GM21619 (cell line): ENCODE results near the gene LCN12.

ENCODE experiments used
- ATAC-seq: cut with Tn5 transposase; IDR thresholded peaks from one replicate; pipeline ENCODE4 v1.9.1; 2021; ENCODE audit not compliant: unreplicated experiment

The LCN12 gene

DNA sequence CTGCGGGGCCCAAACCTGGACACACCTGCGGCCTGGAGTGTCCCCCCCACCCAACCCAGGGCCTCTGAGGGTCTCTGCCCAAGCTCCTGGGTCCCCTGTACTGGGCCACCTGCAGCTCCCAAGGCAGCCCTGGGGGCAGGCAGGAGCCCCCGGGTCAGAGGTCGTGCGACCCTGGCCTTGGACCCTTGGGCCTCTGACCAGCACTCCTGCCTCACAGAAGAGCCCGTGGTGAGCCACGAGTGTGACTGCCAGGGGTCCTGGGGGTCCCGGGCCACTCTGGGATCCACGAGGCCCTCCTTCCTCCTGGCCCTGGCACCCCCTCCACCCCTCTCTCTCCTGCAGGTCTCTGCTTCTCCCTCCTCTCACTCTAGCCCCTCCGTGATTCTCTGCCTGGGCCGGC lies 20.3 kb downstream of the LCN12 start:
- no peak for ATAC-seq

DNA sequence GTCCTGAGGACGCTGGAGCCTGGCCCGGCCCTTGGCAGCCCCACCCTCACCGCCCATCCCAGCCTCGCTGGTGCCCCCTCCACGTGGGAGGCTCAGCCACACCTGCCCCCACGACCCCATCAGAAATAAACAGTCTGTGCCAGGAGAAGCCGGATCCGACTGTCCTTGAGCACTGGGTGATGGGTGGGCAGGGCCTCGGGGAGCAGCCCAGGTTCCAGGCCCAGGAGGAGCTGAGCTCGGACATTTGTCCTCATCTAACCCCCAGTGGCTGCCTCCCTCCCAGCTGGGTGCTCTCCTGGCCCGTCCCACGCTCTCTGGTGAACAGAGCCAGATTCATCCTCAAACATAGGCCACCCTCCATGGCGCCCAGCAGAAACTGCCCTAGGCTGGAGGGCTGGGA lies 20.7 kb downstream of the LCN12 start:
- ATAC-seq: no peak

DNA sequence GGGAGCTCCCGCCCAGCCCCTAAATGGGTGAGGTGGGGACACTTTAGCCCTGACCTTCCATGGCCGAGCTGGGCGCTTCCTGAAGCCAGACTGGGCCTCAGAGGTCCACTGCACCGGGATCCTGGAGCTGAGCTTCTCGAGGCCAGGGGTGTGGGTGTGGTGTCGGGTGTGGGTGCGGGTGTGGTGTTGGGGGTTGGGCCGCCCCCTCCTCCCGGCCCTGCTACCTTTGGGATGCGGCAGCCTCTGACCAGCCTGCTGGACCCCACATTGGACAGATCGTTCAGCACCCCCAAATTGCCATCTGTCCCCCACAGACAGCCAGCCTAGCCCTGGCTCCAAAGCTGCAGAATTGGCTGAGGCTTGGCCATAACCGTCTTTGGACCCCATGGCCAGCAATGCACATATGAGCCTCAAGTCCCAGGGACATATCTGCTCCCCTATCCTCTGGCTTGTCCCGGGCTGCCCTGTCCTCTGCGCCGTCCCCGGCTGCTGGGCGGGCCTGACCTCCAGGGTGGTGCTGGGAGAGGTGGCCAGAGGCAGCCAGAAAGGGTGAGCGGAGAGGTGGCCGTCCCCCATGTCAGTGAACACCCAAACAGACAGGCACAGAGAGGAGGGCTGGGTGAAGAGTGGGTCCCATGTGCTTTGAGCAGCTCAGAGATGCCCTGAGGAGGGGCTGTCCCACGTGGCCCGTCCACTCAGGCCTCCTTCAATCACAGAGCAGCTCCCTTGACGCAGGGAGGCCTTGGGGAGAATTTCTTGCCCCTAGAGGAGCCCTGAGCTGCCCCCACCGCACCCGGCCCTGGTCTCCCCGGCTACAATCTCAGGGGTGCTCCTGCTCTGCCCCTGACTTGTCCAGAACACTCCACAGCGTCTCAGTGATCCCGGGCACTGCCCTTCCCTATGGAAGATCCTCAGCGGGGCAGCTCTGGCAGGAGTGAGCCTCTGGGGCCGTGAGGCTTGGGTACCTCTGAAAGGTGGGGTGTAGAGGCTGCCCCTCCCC lies 21.8 kb downstream of the LCN12 start:
- no peak for ATAC-seq

DNA sequence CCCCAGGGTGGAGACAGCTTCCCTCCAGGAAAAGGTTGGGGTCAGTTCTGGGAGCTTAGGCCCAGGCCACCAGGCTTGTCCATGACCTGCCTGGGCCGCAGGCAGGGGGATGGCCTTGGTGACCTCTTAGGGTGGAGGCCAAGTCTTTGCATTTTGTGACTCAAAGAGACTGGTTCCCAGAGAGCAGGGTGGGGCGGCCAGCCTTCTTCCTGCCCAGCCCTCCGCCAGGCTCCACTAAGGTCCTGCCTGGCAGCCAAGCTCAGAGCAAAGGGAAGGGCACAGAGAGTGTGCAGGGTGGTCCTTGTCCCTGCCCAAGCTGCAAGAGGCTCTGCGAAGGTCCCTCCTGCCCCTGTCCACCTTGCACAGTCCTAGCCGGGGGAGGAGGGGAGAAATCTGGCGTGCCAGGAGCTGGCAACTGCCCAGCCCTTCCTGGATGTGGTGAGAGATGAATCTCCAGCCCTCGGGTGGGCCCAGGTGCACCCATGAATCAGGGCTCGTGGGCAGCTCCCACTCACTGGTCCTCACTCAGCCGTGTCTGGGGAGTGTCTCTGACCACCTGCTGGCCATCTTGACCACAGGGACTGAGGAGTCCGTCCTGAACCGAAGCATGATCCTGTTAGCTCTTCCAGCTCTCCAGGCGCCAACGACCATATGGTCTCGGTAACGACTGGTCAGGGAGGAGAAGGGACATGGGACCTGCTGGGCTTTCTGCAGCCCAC lies 22.9 kb downstream of the LCN12 start:
- ATAC-seq: no peak

DNA sequence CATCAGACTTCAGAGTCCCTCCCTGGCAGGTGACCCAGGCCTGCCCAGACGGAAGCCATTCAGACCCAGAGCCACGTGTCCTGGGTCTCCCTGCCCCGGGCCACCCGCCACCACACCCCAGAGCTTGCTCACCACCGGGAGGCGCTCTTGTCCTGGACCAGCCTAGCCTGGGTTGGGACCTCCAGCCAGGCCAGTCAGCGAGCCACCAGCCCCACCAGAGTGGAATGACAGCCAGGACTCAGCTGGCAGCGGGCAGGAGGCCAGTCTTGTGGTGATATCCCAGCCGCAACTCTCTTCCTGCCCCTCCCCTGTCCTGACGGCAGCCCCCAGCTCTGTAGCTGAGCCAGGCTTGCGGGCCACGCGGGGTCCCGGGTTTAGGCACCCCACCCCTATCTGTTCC lies 23.6 kb downstream of the LCN12 start:
- ATAC-seq: no peak

DNA sequence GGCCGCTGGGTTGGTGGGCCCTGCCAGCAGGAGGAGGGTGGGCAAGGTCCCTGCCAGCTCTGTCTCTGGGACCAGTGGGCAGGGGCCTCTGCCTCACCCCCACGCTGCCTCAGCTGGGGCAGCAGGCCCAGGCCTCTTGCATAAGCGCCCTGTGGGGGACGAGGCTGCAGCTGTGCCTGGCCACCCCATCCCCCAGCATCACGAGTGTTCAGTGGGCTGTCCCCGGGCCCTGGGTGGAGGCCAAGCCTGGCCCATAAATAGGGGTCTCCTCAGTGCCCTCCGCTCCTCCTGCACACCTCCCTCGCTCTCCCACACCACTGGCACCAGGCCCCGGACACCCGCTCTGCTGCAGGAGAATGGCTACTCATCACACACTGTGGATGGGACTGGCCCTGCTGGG lies 25.1 kb downstream of the LCN12 start, which contains the start of gene PTGDS:
Gene PTGDS (plus strand): TSS at position 282 of the 400 bp plus-strand sequence. CDS start 75 bp downstream, at position 357.
- no peak for ATAC-seq

DNA sequence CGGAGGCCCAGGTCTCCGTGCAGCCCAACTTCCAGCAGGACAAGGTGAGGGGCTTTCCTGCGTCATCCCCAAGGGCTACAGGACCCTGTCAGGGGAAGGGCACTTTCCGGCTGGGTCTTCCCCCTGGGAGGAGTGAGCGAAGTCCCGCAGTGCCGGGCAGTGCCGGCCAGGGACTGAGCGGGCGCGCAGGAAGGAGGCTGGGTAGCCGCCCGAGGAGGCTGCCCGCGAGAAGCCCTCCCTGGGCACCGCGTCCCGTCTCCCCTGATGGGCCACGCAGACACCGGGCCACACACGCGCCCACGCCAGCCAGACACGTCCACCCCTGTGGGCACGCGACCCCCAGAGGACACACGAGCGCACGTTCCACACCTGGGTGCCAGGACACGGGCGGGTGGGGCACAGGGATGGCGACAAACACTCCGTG lies 25.6 kb downstream of the LCN12 start:
- ATAC-seq: no peak

DNA sequence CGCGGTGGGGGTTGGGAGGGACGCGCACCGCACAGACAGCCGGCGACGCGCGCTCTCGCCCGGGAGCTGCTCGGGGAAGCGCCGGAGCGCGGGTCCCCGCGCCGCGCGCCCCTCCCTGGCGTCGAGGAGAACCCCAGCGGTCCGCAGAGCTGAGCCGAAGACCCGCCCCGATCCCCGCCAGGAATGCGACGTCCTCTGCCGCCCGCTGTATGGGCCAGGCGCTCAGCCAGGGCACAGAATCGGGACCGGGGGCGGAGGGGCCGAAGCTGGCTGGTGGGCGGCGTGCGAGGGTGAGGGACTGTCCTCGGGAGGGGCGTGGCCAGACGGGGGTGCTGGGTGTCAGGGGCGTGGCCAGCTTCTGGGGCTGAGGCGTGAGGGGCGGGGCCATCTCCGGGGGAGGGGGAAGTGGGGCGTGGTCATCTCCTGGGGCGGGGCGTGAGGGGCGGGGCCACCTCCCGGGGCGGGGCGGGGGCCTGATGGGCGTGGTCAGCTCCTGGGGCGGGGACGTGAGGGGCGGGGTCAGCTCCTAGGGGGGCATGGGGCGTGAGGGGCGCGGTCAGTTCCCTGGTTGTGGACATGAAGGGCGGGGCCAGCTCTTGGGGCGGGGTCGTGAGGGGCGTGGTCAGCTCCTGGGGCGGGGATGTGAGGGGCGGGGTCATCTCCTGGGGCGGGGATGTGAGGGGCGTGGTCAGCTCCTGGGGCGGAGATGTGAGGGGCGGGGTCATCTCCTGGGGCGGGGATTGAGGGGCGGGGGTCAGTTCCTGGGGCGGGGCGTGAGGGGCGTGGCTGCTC lies 26.2 kb downstream of the LCN12 start:
- no peak for ATAC-seq

DNA sequence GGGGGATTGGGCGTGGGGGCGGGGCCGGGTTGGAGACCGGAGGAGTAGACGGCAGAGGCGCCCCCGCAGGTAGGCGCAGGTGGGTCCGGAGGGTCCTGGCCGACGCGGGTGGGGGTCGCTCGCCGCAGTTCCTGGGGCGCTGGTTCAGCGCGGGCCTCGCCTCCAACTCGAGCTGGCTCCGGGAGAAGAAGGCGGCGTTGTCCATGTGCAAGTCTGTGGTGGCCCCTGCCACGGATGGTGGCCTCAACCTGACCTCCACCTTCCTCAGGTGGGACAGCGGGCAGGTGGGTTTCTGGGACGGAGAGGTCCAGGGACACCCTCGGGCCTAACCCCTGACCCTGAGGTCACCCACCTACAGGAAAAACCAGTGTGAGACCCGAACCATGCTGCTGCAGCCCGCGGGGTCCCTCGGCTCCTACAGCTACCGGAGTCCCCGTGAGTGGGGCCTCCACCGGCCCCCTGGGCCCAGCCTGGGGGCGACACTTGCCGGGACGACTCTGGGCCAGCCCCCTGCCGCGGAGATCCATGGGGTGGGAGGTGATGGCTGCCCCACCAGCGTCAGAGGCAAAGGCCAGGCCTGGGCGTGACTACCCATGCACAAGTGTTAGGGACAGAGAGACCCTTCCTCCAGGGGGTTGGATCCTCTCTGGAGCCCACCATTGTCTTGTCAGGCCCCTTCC lies 26.9 kb downstream of the LCN12 start:
- ATAC-seq: no peak

DNA sequence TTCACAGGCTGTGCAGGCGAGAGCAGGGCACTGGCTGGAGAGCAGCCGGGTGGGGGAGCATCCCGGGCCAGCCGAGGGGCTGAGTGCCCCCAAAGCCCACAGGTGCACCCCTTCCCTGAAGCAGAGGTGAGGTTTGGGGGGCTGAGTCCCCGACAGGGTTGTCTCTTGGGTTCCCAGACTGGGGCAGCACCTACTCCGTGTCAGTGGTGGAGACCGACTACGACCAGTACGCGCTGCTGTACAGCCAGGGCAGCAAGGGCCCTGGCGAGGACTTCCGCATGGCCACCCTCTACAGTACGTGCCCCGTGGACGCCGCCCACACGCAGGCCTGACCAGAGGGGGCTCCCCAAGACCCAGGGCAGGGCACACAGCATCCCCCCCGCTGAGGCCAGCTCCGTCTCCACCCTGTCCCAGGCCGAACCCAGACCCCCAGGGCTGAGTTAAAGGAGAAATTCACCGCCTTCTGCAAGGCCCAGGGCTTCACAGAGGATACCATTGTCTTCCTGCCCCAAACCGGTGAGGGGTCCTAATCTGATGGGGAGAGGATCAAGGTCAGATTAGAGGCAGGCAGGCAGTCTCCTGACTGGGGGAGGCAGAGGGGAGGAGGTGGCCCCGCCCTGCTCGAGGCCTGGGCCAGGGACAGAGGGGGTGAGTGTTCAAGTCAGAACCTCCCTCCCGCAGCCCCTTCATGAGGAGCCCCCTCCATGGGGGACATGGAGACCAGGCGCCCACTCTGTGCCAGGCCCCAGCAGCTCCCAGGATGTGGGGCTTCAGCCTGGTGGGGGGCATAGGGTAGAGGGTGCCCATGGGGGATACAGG lies 27.9 kb downstream of the LCN12 start:
- ATAC-seq: no peak

DNA sequence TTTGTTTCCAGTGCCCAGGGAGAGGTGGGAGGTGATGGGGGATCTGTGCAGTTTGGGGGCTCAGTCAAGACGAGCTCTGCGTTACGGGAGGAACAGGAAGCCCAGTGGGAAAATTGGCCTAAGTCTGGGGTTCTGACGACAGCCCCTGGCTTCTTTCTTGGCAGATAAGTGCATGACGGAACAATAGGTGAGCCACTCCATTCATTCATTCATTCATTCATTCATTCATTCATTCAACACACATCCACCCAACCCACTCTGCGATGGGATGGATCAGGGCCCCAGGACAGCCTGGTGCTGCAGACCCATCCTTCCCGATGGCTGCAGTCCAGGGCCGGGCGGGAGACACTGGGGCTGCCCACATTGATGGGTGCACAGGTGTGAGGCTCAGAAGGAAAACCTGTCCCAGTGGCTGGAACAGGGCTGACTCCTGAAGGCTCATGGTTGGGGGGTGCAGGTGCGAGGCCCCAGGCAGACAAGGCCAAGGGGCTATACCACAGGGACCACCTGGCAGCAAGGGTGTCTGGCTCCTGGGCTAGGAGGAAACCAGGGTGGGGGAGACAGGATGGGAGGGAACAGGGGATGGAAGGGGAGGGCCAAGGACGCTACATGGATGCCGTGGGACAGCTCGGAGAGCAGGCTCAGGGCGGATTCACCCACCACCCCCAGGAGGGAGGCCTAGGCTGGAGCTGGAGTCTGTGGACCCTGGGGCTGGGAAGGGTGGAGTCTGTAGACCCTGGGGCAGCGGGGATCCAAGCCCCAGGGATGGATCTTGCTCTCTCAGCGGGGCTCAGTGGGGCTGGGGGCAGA lies 28.8 kb downstream of the LCN12 start:
- no peak for ATAC-seq

DNA sequence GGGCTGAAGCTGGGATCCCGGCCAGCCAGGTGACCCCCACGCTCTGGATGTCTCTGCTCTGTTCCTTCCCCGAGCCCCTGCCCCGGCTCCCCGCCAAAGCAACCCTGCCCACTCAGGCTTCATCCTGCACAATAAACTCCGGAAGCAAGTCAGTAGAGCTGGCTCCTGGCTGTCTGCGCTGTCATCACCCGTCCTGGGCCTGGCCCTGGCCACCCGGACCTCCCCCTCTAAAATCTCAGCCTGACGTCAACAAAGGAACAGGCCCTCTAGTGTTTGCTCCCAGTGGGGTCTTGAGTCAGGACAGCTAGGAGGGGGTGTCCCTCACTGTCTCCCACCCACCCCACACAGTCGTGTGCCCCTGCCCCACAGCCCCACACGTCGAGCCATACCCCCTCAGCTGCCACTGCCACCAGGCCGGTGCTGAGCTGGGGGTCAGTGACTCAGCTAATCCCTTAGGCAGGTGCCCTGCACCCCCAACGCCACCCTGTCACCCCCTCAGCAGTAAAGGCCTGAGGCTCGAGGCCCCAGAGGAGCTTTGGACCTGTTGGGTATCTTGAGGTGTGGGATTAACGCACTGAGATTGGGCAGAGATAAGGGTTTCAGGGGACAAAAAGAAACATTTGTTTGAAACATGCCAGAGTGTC lies 29.6 kb downstream of the LCN12 start:
- no peak for ATAC-seq

DNA sequence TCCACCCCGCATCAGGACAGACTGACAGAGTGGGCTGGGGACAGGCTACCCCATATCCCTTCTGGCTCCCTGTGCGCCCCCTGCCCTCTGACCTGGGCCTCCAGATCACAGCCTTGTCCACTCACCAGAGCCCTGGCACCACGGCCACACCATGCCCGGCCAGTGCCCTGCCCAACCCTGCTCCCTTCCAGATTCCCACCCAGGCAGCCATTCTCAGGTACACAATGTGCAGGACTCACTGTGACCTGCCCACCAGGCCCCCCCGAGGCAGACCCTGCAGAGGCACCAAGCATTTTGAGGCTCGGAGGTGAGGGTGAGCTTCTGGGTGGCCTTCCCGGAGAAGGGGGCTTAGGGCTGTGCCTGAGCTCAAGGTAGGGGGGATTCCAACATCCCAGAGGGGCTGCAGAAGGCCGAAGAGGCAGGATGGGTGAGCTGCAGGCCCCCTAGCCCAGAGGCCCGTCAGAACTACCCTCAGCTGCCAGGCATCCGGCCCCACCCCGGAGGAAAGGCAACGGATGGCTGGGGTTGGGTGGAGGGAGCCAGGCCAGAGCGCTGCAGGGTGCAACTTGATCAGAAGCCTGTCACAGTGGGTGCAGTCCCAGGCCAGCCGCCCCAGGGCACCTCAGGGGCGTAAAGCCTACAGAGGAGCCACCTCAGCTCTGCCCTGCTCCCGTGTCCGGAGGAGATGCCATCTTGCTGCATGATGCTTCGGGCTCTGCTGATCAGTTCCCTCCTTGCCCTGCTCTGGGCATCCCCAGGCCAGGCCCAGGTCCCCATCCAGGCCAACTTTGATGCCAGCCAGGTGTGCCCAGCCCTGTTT lies 30.4 kb downstream of the LCN12 start, which contains the start of gene LCNL1:
Gene LCNL1 (plus strand): TSS at position 762 of the 820 bp plus-strand sequence. CDS start 594 bp downstream, outside the sequence.
- no peak for ATAC-seq

DNA sequence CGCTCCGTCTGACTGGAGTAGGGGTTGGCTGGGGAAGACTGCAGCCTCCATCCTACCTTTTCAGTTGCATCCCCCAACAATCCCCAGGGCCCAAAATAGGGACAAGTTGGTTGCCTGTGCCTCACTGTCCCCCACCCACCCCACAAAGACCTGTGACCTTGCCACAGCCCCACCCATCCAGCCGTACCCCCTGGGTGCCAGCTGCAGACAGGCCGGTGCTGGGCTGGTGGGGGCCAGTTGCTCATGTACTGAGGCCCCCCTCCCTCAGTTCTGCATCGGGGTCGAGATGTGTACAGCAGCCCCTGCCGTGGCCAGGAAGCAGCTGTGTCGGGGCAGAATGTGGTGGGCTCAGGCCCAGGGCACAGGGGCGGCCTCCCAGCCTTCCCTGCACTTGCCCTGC lies 31.1 kb downstream of the LCN12 start:
- ATAC-seq: no peak

DNA sequence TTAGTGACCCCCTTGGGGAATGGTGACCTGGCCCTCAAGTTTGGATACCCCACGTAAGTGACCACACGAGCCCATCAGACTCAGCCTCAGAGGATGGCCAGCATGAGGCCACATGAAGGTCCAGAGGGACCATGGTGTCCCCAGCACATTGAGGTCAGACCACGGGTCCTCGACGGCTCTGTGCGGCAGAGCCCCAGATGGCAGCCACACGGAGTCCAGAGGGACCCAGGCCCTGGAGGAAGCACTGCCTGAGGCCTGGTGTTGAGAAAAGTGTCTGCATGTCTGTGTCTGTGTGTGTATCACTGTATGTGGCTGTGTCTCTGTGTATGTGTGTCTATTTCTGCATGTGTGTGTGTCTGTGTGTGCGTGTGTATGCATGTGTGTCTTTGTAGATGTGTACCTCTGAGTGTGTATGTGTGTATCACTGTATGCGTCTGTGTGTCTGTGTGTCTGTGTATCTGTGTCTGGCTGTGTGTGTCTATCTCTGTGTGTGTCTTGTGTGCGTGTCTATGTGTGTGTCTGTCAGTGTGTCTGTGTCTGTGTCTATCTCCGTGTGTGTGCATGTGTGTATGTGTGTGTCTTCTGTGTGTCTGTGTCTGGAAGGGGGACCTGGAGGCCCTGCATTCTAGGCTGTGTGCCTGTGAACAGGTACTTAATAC lies 31.7 kb downstream of the LCN12 start:
- ATAC-seq: no peak

DNA sequence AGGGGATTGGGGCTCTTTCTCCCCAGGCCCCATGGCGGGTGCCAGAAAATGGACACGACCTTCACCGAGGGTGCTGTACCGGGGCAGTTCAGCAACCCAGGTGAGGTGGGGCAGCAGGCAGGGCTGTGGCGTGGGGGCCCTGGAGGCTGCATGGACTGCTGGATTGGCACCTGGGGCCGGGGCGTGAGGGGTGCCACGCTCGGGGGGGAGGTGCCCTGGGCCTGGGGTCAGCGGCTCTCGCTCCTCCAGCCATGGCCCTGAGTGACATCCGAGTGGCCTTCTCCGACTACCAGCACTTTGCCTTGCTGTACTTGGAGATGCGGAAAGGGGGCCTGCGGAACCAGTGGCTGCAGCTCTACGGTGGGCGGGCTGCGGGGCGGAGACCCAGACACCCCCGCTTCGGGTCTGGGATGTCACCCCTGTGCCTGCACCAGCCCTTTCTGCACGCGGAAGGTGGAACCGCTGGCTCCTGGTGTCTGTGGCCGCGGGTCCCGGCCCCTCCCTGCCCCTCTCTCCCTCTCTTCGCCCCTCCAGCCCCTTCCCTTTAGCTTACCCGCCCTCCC lies 32.5 kb downstream of the LCN12 start:
- no peak for ATAC-seq
